Urothelium cell line (cell line): ENCODE measurements around the gene DPY19L1.
"Not testable (repeated sequence)": the region's sequence is repeated elsewhere in the genome, so short reads cannot be mapped to it uniquely, and the experiment has no call there.

Source experiments
- DNase-seq: peaks from one replicate; pipeline ENCODE4 v3.0.0; 2011; ENCODE audit warnings: low spot score, mixed read lengths
- FAIRE-seq: peaks from 2 replicates; lab custom pipeline; 2011; peaks lifted over from hg19 to GRCh38; lab: Jason Lieb, UNC

Gene DPY19L1

DNA sequence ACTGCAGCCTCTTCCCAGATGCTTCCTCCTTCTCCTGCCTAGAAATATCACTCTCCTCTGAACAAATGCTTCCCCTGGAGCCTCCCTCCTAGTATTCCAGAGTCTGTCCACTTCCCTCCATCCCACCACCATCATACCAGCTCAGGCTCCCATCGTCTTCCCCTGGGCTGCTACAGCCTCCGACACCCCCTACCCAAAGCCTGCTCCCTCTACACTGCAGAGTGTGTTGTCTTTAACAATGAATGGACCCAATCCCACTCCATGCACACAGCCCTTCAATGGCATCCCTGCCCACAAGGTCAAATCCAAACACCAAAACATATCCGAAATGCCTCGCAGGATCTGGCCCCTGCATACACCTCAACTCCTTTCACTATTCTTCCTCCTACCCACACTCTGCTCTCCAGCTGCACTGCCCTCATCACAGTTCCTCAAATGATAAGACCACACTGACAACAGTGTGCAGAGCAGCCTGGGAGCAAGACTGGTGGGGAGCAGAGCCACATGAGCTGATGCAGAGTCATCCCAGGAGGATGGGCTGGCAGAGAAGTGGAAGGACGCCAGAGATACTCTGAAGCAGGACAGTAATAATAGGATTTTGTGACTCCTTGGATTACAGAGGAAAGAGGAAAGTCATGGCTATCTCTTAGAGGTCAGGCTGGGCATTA lies 40.7 kb downstream of the DPY19L1 start:
- FAIRE-seq, result peak; percentile 97
- not testable (repeated sequence) for DNase-seq

DNA sequence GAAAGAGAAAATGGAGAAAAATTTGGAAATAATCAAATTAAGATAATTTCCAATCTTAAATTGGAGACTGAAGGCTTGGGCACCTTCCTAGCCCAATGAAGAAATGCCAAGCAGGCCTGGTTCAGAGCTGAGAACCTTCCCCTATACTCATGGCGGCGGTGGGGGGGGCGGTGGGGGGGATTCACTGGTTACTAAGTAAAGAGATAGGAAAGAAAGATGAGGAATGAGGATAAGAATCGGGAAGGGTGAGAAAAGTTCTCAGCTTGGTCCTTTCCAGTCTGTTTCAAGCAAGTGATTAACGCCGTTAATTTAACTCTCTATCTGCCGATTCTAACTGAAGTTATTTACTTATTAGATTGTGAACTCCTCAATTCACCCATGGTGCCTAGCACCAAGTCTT lies 41.5 kb downstream of the DPY19L1 start:
- FAIRE-seq (no peak), DNase-seq (no peak)

DNA sequence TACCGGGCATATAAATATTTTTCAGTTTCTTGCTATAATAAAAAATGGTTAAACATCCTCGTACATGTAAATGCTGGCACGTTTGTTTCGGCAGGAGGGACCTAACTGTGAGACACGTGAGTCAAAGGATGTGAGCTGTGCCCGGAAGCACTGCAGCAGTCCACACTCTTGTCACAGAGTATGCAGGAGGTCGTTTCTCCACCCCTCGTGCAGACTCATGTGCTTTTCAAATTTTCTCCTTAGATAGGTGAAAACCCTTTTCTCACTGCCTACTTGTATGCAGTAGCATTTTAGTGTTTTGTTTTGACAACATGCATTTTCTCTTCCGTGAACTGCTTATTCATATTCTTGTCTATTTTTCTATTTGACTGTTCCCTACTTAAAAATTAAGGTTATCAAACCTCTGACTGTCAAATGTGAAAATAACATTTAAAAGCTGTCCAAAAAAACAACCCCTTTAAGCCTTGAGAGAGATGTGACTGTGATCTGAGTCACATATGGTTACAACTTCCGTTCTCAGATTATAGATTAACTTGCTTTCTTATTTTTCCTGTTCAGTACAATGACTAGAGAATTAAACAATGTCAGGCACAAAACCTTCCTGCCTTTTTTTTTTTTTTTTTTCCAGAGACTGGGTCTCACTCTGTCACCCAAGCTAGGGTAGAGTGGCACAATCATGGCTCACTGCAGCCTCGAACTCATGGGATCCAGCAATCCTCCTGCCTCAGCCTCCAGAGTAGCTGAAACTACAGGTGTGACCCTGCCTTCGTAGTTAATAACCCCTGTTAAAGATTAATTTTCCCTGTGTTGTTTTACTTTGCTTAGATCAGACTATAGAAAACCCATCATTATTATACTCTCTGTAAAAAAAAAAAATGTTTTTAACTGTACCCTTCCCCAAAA lies 45.1 kb downstream of the DPY19L1 start:
- FAIRE-seq (no peak), DNase-seq (peak; percentile 10)

DNA sequence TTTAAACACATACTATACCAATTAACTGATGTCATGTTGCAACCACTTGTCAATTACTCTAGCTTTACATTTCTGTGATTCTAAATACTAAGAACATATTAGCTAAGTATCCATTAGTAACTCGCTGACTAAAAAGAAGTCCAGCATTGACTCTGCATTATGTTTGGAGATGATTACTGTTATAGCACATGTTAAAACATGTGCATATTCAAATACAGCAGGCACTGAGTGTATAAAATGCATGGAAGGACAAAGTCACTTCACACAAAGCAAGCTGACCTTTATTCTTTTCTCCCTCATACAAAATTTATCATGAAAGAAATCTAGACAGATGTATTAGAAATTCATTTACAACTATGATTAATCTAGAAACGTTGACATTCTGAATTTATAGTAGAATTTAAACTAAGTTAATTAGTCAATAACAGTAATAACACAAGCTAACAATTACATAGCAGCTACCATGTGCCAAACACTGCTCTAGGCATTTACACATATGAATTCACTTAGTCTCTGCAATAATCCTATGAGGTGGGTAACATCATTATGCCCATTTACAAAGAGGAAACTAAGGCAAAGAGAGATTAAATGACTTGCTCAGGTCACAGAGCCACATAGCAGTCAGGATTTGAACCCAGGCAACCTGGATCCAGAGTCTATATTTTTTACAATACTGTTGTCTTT lies 48.7 kb downstream of the DPY19L1 start:
- not testable (repeated sequence) for FAIRE-seq, DNase-seq

DNA sequence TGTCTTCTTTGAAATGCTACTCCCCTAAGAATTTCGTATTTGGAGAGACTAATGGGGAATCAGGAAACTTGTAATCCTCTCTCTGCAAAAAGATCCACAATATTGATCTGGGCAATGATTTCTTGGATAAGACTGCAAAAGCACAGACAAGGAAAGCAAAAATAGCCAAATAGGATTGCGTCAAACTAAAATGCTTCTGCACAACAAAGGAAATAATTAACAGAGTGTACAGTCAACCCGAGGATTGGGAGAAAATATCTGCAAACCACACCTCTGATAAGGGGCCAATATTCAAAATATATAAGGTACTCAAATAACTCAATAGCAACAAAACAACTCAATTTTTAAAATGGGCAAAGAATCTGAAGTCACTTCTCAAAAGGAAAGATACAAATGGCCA lies 52.1 kb downstream of the DPY19L1 start:
- DNase-seq, FAIRE-seq: not testable (repeated sequence)

DNA sequence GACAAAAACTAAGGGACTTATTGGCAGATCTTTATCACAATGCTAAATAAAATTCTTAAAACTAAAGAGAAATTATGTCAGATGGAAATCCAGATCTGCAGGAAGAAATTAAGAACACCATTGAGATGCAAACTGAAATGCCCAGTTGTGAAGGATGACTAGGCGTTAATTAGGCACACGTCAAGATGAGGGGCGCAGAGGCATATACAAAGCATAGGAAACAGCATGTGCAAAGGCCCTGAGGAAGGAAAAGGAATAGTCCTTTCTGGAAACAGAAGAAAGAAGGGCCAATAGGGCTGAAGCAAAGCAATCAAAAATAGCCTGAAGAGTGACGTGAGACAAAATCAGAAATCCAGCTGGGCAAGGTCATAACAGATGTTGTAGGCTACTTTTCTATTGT lies 53.1 kb downstream of the DPY19L1 start:
- FAIRE-seq, DNase-seq: not testable (repeated sequence)

DNA sequence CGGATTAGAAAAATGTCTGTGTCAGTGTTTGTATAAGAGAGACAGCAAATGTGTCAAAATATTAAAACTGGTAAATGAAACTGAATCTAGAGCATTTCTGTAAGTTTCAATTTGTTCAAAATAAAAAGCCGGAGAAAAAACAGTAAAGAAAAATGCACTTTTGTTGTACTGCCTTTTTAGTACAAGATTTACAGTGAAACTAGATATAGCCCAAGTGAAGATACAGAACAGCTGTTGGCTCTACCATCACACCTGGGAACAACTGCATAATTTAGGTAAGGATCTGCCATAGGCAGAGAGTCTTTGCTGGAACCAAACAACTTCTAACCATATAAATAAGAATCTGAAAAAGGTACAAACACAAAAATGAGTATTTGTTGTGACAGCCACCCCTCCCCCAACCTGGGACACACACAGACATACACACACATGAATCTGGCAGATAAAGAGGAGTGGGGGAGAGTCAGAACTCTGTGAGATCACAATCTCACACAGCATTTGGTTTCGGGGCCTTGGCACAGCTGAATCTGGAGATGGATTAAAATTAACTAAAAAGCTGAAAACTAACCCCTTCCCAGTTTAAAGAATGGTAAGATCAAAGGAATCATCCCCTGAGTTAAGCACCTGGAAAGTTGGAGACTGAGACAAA lies 54.8 kb downstream of the DPY19L1 start:
- no peak for FAIRE-seq
- DNase-seq, result no peak

DNA sequence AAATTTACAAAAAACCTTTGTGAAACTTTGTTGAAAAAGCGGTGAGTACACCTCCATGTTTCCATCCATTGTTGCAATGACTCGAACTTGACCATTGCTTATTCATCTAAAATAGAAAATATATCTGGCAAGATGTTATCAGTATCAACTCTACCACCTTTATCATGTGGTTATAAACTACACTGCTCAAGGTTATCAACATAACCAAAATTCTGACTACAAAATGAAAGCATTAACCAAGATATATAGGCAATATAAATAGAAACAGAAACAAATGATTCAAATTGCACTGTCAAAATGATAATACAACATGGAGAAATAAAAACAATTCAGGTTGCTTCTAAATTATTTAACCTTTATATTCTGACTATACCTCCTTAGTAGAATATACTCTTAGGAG lies 58.2 kb downstream of the DPY19L1 start:
- FAIRE-seq, DNase-seq: not testable (repeated sequence)

DNA sequence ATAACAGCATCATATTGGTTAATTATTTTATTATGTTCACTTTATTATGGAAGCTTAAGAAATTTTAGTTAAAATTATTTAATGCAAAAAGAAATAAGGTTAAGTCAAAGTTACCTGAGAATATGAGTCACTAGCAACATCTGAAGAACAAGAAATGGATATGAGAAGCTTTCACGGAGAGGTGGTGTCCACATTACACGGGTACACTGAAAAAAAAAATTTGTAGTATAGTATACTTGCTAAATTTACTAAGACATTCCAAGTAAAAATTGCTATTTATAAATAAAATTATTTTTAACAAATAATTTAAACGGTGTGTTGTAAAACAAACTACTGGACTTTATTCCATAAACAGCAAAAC lies 63.9 kb downstream of the DPY19L1 start:
- DNase-seq (no peak), FAIRE-seq (no peak)

DNA sequence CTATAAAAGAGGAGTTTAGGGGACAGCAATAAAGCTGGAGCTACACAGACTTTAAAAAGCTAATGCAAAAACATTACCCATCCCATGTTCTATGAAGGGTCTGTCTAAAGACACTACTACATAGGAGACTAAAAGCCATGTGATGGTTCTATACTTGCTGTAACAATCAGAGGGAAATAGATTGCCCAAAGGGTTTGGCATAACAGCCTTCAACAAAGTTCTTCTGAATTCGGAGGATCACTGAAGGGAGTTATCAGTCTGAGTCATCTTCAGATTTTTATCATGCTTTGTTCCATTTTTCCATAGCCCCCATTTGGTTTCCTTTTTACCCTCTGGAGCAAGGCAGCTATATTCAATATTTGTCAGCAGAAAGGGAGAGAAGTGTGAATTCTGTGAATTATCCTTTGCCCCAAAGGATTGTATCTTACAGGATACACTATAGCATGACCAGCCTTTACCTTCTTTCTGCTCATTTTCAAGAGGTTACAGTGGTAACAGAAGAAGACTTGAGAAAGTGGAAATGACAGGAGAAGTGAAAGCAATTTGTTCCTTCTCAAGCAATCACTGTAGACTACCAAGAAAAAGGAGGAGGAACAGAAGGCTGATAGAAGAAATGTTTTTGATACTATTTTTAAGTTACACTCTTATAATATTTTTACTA lies 64.4 kb downstream of the DPY19L1 start:
- FAIRE-seq, result not testable (repeated sequence)

DNA sequence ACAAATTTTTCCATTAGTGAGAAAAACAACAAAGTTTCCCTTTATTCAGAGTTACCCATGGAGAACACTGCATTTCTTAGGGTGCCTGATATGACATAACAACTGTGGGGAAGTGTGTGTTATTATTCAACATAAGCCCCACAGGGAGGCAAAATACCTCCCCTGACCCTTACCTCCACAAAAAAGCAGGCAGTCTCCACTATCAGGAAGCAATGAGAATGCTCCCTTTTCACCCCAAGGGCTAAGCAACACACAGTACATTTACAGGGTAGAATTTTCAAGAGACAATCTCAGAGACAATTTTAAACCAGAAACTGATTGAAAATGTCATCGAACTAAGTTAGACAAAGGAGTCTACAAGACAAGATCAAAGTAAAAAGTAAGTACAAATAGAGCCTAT lies 69.5 kb downstream of the DPY19L1 start:
- not testable (repeated sequence) for FAIRE-seq

More for the DNA sequence above, 64.4 kb downstream of the DPY19L1 start:
- DNase-seq, result not testable (repeated sequence)

DNA sequence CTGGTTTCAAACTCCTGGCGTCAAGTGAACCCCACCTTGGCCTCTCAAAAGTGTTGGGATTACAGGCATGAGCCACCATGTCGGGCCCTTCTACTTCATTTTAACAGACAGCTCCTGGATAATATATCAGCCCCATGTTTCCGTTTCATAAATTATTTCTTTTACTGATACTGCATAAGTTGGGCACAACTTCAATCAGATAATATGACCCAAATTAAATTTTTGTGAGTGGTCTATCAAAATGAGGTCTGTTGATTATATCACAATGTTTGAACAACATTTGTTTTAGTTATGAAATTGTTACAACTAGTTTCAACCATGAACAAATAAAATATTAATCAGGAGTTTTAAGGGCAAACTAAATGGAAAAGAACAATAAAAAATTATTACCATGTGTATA lies 70.8 kb downstream of the DPY19L1 start:
- DNase-seq, FAIRE-seq: not testable (repeated sequence)

More for the DNA sequence above, 69.5 kb downstream of the DPY19L1 start:
- DNase-seq, result not testable (repeated sequence)

DNA sequence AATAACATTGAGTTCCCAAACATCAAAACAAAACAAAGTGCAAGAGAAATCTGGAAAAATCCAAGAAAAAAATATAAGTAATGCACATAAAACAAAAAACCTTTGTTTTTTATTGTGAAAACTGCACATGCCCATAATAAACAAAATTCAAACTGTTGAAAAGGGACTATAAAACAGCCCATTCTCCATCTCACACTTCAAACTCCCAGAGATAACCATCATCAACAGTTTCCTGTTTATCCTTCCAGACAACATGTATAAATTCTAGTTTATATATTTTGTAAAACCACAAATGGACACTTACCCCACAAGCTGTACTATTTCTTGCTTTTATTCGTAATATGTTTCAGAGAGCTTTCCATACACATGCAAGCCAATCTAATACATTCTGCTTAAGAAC lies 79.3 kb downstream of the DPY19L1 start:
- DNase-seq (no peak), FAIRE-seq (no peak)

DNA sequence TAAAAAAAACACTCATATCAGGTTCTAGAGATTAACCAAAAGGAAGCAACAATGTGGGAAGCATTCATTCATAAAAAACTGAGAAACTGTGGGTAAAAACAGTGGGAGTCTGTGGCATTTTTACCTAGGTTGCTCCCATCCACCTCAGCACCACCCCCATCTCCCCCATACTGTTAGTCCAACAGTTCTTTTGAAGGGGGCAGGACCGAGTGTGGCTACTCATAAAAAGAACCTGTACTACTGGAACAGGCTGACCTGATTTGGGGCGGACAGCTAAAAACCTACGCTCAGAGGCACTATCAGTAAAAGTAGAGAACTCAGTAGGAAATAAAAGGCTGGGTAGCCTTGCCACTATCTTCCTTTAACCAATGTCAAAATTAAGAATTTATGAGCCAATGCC lies 84.5 kb downstream of the DPY19L1 start:
- no peak for FAIRE-seq
- no peak for DNase-seq

DNA sequence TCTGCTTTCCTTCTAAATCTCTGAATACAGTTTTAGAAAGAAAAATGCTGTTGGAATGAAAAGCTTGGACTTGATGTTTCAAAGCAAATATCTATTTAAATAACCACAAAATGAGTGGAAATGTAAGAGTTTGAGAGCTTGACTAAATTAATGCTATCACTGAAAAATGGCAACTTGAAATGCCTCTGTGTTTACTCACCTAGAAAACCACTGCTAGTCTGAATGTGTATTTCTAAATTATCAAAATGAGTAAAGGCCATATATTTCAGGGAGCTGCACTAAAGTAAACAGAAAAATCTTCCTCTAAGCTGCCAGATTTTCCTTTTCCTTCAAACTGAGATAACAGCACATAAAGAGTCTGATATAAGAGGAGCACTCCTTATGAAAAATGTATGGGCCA lies 87.9 kb downstream of the DPY19L1 start:
- DNase-seq (no peak), FAIRE-seq (no peak)

DNA sequence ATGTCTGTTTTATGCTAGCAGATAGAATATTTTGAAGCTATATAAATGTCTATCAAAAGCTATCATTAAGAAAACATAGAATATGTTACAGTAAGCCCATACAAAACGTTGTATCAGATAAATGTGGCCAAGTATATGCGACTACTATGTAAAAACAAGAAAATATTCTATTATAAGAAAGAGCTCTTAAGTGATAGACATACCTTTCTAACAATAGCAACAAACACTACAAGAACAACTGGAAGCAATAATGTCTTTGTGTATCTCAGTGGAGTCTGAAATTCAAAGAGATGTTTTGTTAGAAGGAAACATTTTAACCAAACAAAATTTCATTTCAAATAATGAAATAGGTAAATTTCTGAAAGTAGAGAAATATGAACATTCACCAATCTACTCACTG lies 89.9 kb downstream of the DPY19L1 start:
- not testable (repeated sequence) for DNase-seq, FAIRE-seq

DNA sequence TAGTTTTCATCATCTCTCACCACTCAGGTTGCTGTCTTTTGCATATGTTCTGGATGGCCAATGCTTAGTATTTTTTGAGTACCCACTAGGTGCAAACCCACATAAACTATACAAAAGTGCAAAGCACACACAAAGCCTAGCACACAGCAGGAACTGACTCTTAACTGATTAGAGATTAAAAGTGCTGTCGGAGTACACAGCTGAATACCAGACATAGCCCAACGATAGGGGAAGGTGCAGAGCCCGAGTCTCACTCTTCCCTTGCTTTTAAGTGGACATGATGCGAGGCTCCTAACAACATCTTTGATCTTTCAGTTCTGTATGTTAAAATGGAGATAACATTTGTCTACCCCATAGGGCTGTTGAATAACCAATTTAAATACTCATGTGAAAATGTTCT lies 90.8 kb downstream of the DPY19L1 start:
- DNase-seq (no peak), FAIRE-seq (no peak)

DNA sequence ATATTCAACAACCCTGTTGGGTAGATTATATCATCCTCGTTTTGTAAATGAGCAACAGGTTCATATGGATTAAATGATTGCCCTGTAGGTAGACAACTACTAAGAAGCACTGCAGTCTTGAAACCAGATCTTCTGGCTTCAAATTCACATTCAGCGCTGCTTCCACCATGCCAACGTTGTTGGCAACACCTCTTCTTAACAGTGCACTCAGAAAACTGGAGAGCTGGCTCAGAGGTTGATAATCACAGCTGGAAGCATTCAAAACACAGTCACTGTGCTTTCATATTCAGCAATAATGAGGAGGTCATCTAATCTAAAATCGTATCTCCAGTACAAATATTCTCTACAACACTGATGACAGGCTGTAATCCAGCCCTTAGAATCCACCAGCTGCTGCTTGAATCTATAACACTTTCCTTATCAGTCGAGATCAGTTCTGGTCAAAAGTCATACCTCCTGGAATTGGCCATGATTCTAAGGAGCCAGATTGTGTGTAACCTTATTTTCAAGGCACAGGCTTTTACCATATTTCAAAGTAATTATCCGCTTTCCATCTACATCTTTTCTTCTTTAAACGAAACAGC lies 91.3 kb downstream of the DPY19L1 start:
- FAIRE-seq, DNase-seq: not testable (repeated sequence)

DNA sequence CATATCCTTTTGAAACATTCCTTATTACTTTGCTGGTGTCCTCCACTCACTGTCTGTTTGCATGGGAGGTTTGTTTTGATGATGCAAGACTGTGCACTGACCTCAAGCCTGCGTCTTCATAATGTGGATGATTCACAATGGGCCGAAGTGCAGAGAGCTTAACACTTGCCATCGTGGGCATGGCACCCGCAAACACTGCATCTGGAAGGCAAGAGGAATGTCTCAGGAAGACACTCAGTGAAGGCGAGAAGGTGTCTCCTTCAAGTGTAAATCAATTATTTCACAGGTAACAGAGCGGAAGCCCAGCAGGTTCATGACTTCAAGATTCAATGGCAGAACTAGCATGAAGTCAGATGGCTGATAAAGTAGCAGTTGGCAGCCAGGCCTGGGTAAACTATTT lies 98.1 kb downstream of the DPY19L1 start:
- no peak for FAIRE-seq
- DNase-seq, result no peak

DNA sequence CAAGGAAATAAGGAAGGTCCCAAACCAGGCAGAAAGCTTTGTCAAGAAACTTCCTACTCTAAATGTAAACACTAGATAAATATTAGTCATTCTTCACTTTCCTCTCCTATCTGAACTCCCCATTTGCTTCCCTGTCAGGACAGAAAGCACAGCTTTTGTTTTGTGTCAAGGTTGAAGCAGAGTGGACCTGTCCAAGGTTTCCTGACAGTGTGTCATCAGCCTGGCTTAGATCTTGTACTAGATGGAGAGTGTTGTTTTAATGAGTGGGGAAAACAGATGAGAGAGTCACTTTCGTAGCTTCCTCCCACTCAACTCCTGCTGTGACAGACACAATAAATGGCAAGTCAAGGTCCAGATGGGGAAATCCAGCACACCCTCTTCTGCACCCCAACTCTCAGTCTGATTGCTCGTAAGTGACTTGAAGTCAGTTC lies 101.5 kb downstream of the DPY19L1 start:
- DNase-seq, result not testable (repeated sequence)
- FAIRE-seq, result peak; percentile 44
